ENCODE data around the gene POC1A.
A peak's percentile ranks its signal among the peaks of the same experiment; 100 is the strongest.

POC1A gene

DNA sequence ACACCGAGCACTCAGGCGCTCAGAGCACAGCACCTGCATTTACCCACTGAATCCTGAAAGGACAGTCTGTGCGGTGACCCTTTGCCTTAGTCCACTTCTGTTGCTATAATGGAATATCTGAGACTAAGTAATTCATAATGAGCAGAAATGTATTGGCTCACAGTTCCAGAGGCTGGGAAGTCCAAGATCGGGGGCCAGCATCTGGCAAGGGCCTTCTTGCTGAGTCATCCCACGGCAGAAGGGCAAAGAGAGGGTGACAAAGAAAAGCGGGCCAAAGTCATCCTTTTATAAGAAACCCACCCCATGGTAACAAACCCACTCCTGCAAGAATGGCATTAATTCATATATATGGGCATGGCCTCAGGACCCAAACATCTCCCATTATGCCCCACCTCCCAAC, 27.7 kb downstream of the POC1A start:
- no peak for DNase-seq (ENCODE audit: low spot score)

- DNase-seq (ENCODE audit: low spot score): no peak
These were observed 28.2 kb downstream of the POC1A start for GRCh38 chr3:52126036-52126435.

DNA sequence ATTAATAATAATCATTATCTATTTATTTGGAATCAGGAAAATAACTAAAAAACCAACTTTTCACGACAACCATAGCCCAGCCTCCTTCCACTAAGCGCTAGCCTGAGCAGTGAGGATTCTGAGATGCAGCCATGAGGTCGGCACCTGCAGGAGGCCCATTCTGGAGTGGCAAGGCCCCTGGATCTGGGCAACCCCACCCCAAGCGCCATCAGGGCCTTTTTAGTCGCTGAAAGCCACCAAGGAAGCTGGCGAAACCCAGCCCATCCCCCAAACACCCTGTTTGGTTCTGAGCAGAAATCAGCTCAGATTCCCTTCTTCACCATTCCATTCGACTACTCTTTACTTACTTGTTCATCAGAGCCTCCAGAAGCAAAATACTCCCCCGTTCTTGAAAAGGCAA, 29.5 kb downstream of the POC1A start:
- DNase-seq (ENCODE audit: low spot score): no peak

- DNase-seq (ENCODE audit: low spot score): no peak
These were observed 30.1 kb downstream of the POC1A start for GRCh38 chr3:52124126-52124525.

DNA sequence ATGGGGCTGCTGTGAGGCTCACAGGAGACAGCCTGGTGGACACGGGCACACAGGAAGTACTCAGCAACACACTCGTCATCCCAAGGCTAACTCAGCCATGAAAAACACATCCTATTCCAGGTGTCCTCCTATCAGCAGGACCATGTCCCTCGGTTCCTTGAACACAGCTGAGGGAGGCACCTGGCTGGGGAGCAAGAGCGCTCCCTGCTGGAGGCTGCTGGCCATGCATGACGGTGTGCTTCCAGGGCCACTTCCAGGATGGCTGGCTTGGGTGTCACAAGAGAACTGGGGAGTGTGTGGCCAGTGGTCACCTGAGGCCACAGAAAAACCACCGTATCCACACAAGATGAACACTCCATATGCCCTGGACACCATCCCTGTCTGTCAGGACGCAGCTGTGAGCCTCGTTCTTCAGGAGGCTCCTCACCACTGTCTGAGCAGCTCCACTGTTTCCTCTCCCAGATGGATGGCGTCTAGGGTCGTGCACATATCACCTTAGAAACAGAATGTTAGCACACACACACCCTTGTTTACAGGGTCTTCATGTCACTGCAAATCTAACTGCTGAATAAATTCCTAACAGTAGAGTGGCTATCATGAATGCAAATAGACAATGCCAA, 31.0 kb downstream of the POC1A start:
- peak; percentile 87 for DNase-seq (ENCODE audit: low spot score)

- no peak for DNase-seq (ENCODE audit: low spot score)
These were observed 31.7 kb downstream of the POC1A start for GRCh38 chr3:52122491-52122890.

DNA sequence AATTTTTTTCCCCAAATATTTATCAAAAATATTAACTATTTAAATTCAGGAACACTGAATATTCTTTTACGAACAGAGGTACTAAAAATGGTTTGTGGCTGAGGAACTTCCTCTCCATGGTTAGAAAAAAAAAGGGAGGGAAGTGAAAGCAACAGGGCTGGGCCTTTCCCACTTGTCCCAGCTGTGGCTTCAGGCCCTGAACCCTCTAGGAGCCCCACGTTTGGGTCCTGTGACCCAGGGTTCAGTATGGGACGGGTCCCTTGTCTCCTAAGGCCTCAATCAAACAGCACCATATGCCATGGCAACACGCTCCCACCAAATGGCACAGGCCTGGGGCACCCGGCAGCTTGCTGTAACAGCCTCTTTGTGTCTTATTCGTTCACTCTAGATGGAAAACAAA, 32.4 kb downstream of the POC1A start:
- DNase-seq (ENCODE audit: low spot score): no peak

DNA sequence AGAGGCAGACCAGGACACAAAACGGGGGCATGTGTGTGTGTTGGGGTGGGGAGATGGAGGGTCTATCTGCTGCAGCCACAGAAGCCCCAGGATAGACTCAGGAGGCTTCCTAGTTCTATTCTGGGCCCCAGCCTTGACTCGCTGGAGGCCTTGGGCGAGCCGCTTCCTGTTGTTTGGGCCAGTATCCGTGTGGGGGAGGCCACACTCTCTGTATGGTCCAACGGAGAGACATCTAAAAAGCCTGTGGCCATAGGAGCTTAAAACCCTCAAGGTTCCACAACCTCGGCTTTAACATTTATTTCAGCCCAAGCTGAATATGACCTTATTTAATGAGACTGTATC, 32.8 kb downstream of the POC1A start:
- no peak for DNase-seq (ENCODE audit: low spot score)

DNA sequence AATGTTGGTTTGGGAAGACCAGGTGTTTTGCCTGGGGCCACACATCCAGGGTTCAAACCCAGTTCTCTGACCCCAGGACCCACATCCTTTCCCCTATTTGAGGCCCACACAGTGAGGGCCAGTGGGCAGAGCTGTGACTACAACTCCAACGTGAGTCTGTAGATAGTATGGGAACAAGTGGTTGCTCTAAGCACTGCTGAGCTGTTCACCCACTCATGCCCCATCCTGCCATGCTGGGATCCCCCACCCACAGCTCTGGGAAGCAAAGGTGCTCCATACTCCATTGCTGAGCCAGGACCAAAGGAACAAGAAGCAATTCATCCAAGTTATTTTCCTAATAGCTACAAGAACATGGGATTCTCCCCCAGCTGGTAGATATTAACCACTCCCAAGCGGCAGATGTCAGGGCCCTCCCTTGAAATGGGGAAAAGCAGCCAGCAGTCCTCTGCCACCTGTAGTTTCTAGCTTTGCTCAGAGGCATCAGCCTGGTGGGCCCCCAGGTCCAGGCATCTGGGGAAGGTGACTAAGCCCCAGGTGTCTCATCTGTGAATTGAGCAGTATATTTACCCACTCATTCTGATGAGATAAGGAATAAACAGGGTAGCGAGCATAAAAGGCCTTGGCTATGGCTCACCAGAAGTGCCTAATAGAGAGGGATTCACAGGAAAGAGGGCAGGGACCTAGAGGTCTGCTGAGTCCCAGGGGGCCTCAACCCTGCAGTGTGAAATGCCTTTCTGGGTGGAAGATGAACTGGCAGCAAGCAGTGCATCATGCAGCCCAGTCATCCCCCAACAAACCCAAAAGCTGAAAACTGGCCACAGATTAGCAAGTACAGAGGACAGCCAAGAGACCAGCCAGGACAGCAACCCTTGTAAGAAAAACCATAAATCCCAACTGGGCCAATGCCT, 33.4 kb downstream of the POC1A start:
- peak; percentile 6 for DNase-seq (ENCODE audit: low spot score)

- no peak for DNase-seq (ENCODE audit: low spot score)
These were observed 34.4 kb downstream of the POC1A start for GRCh38 chr3:52119826-52120225.

- DNase-seq (ENCODE audit: low spot score): no peak
These were observed 35.1 kb downstream of the POC1A start for GRCh38 chr3:52119099-52119498.

DNA sequence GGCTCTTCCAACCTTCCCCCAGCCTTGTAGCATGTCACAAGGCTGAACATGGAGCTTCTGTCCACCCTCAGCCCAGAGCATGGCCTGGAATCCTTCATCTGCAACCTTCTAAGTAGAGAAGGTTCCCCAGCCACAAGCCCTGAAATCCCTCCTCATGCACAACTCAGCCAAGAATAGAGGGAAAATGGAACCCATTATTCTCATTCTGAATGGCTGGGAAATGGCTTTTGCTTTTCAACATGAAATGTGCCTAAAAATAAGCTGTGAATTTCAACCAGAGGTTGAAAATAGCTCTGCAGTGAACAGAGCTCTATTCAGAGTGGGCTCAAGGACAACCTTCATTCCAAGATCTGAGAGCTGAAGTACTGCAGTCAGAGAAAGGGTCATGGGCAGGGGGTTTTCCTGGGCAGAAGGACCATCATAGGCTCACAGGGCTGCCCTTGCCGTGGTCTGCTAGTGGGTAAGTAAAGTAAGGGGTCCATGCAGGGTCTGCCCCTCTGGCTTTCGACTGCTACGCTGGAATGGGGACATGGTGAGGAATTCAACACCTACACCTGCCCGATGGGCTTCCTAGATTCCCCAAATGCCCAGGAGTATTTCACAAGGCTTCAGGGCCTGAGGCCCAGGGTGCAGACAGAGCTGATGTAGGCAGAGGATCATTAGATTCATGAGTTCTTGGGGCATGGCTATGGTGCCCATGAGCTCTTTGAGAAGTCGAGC, 35.9 kb downstream of the POC1A start:
- DNase-seq (ENCODE audit: low spot score): no peak

DNA sequence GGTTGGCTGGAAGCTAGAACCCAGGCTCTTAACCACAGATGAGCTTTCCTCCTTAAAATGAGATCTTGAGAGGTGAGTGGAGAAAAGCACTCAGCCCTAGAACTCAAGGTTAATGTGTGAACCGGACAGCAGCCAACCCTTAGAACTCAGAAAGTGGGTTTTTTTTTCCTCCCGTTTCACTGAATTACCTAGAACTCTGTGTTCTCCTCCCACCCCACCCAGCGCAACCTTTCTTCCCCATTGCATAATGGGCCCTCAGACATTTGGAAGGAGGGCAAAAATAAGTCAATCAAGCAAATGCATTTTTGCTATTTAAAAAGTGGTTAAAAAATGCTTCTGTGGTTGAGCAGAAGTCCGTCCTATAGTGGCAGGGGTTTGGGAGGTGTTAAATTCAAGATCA, 36.7 kb downstream of the POC1A start:
- no peak for DNase-seq (ENCODE audit: low spot score)

DNA sequence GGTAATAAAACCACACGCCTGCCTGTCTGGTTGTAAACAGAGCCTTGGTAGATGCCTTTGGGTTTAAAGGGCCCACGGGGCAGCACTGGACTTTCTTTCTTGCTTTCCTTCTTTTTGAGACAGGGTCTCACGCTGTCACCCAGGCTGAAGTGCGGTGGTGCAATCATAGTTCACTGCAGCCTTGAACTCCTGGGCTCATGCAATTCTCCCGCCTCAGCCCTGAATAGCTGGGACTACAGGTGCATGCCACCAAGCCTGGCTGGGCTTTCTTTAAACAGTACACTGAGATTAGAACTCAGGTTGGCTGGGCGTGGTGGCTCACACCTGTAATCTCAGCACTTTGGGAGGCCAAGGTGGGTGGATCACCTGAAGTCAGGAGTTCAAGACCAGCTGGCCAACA, 42.2 kb downstream of the POC1A start:
- DNase-seq (ENCODE audit: low spot score): no peak

DNA sequence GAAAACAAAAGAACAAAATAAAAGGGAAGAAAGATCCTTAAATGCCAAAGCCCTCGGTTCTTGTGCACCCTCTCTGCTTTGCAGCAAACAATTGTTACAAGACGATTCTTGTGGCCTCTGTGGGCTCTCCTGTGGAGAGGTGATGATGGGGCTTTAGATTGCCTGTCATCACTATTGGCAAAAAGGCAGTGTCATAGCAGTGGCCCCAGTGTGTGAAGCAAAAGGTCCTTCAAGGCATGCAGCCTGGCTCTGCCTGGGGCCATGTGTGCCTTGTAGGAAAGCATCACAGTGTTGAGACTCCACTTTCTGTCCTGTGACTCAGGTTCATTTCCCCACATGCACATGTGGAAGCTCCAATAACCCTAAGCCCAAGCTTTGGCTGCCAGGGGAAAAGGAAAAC, 43.7 kb downstream of the POC1A start:
- DNase-seq (ENCODE audit: low spot score): no peak

GRCh38 chr3:52109611-52110301, 44.5 kb downstream of the POC1A start:
- DNase-seq (ENCODE audit: low spot score): no peak

DNA sequence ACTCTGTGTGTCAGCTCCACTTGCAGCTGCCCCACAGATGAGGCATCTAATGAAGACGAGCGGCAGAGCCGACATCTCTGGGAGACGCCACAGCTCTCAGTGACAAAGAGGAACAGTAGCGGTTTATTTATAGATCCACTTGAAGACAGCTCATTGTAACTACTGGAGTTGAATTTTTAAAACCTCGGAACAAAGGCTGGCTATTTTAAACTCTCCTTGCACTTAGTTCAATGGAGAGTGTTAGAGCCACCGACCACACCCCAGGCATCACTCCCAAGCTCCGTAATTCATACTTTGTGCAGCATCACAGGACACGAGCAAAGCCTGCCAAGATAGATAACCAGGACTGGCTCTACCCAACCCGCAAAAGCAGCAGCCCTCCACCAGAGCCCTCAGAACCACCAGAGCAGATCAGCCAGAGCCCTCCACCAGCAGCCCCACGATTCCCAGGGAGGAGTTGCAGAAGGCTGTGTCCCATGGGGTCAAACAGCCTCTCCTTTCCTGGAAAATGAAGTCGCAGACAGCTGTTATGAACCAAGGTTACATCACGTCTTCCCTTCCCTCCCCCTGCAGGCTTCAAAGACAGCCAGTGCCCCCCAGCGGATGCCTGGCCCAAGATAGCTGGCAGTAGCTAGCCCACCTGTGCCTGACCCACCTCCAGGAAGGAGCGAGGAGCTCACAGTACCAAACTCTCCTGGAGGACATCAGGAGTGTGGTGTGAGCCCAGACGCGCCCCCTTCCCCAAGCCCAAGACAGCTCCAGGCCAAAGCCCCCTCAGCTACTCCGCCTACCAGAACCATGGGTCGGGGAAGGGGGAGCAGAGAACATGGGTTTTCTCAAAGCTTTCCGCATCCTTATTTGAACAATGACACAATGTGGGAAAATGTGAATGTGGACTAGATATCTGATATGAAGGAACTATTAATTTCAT, 45.7 kb downstream of the POC1A start:
- DNase-seq (ENCODE audit: low spot score): no peak

DNA sequence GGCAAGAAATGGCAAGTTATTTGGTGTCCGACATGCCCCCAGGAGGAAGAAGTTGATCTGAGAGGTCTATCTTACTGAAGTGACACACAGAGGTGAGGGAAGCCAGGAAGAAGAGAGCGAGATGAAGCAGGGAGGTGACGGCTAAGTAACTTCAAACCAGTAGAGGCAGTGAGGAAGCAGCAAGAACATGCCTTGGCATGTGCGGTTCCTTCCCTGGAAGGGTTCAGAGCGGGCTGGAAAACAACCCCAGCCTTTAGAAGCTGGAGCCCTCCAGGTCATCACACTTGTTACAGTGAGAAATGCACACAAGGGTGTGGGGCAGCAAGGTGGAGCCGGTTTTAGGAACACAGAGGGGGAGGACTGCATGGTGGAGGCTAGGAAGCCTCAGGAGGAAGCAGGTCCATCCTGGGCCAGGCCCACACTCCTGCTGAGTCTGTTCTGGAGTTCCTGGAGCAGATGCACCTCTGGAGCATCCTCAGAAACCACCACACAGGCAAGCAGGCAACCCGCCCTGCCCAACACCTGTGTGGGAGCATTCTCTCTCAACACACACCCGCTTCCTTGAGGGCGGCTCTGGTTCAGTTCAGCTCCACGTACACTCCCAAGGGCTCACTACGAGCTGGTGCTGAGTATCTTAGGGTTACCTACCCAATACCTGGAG, 47.1 kb downstream of the POC1A start:
- no peak for DNase-seq (ENCODE audit: low spot score)

DNA sequence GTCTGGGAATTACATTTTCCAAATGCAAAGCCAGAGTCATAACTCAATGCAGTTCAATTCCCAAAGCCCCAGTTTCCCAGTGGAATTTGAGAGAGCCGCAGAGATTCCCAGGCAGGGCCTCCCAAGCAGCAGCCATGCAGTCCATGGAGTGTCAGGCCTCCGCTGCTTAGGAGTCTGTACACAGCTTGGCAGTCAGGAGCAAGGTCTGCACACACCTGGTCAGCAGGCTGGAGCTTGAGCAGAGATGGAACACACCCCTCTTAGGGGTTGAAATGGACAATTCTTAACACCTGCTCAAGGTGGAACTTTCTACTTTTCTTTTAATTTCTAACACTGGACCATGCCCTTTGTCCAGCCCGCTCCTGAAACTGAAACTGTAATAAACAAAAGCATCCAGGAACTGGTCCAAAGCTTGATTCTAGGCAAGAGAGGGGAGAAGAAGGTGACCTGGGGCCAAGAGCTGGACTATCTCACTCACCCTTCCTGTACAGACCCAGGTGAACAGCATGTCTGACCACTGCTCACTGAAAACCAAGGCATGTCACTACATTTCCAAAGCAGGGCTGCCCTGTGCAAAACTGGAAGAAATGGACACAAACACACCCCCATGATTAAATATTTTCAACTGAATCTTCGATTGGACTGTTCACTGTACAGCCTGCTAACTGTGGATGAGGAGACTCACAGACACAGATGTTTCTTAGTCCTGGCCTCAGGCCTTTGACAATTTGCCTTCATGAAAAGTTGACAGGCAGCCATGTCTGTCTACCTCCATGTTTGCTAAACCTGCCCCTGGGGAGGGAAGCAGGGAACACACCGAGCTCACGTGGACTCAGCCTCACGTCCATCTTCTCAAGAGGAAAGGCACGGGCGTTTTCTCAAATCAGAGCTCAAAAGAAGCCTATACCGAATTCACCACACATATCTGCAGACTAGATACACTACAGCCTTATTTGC, 49.3 kb downstream of the POC1A start:
- DNase-seq (ENCODE audit: low spot score): no peak

GRCh38 chr3:52102934-52103333, 51.3 kb downstream of the POC1A start:
- DNase-seq (ENCODE audit: low spot score): no peak

Measured in kidney tubule cell (primary cell).